ENCODE results near the gene PAPLN. TPM values are rescaled to one million over a fixed set of nuclear protein-coding genes. Genes with fewer than 3 reads are reported as not detected.

Gene PAPLN
- total and polyA plus RNA-seq, 4 donors, result 0.68 to 2.8 (median 1.3) TPM

GRCh38 chr14:73264885-73265720 is 27.8 kb downstream of the PAPLN start:
- Histone ChIP-seq H3K36me3 (ENCODE audit: control insufficient read depth in 4 of 4, insufficient read depth in 3 of 4, low read depth in 1 of 4, low read length in 3 of 4) (no peaks in the 10 kb centered on the region), H3K27me3 (ENCODE audit: control insufficient read depth in 4 of 4, insufficient read depth in 4 of 4, low read length in 3 of 4) (no peaks in the 10 kb centered on the region), H3K4me1 (ENCODE audit: control insufficient read depth in 4 of 4, insufficient read depth in 4 of 4, low read length in 3 of 4) (peaks cover 0 to 7% (median 3%) of the 10 kb centered on the region in 4 donors), H3K27ac (ENCODE audit: low read depth in 1 of 2, low read length in 2 of 2) (no peak overlapping the region), H3K9me3 (ENCODE audit: control insufficient read depth in 4 of 4, low read length in 3 of 4) (no peaks in the 10 kb centered on the region), H3K9ac (ENCODE audit: low read depth in 1 of 2, low read length in 2 of 2) (no peak overlapping the region), H3K4me3 (ENCODE audit: low read depth in 1 of 3, low read length in 3 of 3) (no peak overlapping the region)
- no peak for DNase-seq (ENCODE audit: low spot score)
- TF ChIP-seq RXRA (IDR thresholded peaks at IDR 0.05) (no peak), TAF1 (conservative IDR thresholded peaks at IDR 0.05) (no peak), EGR1 (IDR thresholded peaks at IDR 0.05; ENCODE audit: low read depth in 2 of 2) (no peak), JUND (IDR thresholded peaks at IDR 0.05) (no peak), NR2F2 (IDR thresholded peaks at IDR 0.05) (no peak), ATF3 (IDR thresholded peaks at IDR 0.05) (no peak), REST (IDR thresholded peaks at IDR 0.05) (no peak), SP1 (IDR thresholded peaks at IDR 0.05) (no peak), YY1 (IDR thresholded peaks at IDR 0.05) (no peak), FOXA2 (IDR thresholded peaks at IDR 0.05) (no peak), MAX (IDR thresholded peaks at IDR 0.05) (no peak), FOXA1 (IDR thresholded peaks at IDR 0.05) (no peak), GABPA (IDR thresholded peaks at IDR 0.05 in 1 of 2, conservative IDR thresholded peaks at IDR 0.05 in 1 of 2) (no peak), ZBTB33 (IDR thresholded peaks at IDR 0.05) (no peak), RAD21 (IDR thresholded peaks at IDR 0.05) (no peak), HNF4A (conservative IDR thresholded peaks at IDR 0.05) (no peak), CTCF (IDR thresholded peaks at IDR 0.05; ENCODE audit: low read depth, low read length, missing input control) (no peak), HNF4G (IDR thresholded peaks at IDR 0.05) (no peak)
- WGBS, result 86% methylated on average over 18 of the region's 18 CpGs

Data from liver (tissue), 9 donors.